IPS-NIHi11 (cell line): ENCODE results near the gene BLTP1.
"Not testable (repeated sequence)": the region's sequence is repeated elsewhere in the genome, so short reads cannot be mapped to it uniquely, and the experiment has no call there.

Experiments
- DNase-seq: peaks from one replicate; pipeline ENCODE4 v3.0.0; 2012; ENCODE audit warnings: mixed read lengths, low spot score

BLTP1 gene, protein sequence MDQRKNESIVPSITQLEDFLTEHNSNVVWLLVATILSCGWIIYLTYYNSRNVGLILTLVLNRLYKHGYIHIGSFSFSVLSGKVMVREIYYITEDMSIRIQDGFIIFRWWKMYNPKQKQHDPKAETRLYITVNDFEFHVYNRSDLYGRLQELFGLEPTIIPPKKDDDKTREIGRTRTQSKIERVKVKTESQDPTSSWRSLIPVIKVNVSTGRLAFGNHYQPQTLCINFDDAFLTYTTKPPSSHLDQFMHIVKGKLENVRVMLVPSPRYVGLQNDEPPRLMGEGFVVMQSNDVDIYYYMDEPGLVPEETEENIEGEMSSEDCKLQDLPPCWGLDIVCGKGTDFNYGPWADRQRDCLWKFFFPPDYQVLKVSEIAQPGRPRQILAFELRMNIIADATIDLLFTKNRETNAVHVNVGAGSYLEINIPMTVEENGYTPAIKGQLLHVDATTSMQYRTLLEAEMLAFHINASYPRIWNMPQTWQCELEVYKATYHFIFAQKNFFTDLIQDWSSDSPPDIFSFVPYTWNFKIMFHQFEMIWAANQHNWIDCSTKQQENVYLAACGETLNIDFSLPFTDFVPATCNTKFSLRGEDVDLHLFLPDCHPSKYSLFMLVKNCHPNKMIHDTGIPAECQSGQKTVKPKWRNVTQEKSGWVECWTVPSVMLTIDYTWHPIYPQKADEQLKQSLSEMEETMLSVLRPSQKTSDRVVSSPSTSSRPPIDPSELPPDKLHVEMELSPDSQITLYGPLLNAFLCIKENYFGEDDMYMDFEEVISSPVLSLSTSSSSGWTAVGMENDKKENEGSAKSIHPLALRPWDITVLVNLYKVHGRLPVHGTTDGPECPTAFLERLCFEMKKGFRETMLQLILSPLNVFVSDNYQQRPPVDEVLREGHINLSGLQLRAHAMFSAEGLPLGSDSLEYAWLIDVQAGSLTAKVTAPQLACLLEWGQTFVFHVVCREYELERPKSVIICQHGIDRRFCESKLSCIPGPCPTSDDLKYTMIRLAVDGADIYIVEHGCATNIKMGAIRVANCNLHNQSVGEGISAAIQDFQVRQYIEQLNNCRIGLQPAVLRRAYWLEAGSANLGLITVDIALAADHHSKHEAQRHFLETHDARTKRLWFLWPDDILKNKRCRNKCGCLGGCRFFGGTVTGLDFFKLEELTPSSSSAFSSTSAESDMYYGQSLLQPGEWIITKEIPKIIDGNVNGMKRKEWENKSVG (N-terminal part only)

DNA sequence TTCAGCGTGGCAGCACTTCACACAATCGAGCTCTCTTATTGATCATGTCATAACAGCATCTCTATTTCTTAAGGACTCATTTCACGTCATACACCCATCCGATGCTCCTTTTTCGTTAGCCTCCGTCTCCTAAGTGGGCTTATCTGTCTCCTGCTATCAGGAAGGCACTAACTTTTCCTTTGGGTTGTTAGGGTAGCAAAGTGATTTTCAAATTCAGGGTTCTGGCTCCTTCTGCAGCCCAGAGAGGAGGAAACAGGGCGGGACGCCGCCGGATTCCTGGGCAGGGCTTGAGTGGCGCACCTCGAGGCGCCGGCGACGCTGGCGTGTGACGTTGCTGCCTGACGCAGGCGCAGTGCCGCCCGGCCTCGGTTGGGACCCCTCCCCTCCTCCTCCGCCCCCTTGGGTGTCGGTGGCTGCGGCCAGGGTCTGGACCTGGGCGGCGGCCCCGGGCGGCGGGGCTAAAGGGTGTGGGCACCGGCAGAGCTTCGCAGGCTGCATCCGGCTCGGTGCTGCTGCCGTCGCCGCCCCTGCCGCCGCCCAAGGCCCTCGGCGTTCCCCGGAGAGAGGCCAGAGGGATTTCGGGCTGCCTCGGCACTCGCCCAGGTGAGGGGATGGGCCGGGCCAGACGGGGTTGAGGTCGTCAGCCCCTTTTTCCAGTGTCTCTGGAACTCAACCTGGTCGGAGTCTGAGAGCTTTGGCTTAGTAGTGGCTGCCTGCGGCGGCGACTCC is at the start of gene BLTP1:
TSS of gene BLTP1 (plus strand) at position 350 of the 729 bp plus-strand sequence. CDS start 18,317 bp downstream, outside the sequence.
- peak; percentile 97 for DNase-seq

DNA sequence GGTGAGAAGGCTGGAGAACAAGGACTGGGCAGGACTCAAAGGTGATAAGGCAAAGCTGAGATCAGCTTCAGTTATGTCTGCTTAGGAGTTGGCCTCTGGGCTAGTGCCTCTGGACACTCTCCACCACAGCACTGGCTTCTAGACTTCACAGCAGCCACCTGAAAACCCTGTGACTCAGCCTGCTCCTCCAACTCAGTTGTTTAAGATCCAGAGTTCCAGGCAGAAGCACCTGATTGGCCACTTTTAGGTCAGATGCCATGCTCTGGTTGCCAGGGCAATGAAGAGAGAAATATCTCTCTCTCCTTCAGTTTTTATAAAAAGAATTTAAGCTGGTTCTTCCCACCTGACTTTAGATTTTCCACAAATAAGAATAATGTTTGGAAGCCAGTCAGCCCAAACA is 47.9 kb upstream of the BLTP1 start:
- no peak for DNase-seq

DNA sequence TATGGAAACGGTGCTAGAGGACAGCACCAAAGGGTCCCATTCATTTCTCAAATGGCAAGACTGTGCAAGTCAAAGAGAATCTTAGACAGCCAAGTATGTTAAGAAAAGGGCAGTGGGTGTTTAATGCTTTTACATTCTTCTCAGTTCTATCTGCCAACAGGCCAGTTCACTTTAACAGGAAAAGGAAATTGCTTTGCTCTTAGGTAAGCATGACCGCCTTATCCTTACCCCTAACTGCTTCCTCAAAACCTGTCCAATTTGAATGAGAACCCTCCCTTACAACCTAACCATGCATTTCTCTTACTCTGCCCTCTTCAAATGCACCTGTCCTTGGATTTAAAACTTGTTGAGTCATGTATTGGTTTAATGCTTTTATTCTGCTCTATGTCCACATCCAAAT is 44.5 kb upstream of the BLTP1 start:
- no peak for DNase-seq

DNA sequence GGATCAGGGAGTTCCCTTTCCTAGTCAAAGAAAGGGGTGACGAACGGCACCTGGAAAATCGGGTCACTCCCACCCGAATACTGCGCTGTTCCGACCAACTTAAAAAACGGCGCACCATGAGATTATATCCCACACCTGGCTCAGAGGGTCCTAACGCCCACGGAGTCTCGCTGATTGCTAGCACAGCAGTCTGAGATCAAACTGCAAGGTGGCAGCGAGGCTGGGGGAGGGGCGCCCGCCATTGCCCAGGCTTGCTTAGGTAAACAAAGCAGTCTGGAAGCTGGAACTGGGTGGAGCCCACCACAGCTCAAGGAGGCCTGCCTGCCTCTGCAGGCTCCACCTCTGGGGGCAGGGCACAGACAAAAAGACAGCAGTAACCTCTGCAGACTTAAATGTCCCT is 41.8 kb upstream of the BLTP1 start:
- not testable (repeated sequence) for DNase-seq

DNA sequence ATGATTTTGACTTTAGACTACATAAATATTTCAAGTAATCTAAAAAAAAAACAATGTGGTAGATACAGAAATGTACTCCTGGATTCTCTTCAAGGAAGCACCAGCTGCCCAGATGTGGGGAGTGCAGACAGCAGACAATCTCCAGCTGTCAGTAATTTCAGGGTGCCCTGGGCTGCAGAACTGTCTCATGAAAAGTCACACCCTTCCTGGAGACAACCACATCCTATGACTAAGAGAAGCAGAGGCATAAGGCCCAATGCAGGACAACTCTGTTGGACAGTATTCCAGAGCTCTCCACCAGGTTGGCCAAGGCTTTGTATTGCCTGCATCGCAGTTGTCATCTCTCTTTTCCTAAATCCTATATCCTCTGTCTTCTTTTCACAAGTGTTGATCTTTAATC is 34.4 kb upstream of the BLTP1 start:
- DNase-seq, result no peak

DNA sequence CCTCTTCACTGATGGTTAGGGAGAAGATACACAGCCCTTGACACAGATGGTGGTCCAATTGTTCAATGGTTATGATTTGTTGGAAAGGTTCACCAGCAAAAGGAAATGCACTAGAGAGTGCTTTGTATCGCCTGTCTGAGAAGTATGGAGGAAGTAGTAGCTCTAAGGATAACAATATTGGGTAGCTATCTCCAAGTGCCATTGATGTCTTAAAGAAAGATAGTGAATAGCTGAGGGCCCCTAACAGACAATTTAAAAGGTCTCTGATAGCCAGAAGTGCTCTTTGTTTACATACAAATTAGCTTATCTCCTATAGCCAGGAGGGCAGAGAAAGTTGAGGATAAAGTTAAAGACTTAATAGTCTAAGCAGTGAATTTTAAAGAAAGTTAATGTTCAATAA is 33.9 kb upstream of the BLTP1 start:
- no peak for DNase-seq

DNA sequence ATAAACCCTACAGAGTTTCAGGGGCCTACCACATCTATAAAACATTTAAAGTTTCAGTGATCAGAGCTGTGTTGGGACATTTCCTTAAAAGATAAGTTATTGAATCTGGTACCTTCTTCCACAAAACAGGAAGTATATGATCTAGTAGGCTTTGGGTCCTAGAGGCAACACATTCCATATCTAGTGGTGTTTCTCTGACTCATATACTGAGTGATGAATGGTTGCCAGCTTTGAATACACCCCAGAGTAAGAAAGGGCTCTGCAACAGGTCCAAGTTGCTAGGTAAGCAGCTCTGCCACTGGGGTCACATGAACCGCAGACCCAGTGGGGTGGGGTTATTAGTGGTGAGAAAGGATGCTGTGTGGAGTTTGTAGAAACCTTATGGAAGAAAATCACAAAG is 32.4 kb upstream of the BLTP1 start:
- no peak for DNase-seq

DNA sequence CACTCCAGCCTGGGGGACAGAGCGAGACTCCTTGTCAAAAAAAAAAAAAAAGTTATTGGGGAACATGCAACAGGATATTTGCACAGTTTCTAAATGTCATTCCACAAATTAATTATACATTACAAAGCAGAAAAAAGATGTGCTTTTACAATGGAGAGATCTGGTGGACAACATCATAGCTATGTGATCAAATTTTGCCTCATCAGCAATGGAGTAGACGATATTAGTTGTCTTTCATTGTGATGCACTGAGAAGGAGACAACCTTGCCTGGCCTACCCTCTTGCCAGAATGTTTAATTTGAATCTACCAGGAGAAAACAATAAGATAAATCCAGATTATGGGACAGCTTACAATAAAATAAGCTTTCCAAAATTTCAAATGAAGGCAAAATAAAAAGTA is 30.5 kb upstream of the BLTP1 start:
- no peak for DNase-seq

DNA sequence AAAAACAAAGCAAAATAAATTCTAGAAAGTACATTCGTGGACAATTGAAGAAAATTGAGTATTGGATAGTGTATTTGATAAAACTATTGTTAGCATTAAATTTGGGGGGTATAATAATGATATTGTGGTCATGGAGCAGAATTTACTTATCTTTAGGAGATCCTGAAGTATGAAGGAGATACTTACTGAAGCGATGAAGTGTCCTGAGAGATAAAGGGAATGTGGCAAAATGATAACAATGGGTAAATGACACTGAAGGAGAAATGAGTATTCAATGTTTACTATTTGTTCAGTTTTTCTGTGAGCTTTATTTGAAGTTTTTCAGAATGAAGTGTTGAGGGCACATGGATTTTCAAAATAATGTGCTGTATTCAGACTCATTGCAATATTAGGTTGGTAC is 30.0 kb upstream of the BLTP1 start:
- DNase-seq, result no peak

DNA sequence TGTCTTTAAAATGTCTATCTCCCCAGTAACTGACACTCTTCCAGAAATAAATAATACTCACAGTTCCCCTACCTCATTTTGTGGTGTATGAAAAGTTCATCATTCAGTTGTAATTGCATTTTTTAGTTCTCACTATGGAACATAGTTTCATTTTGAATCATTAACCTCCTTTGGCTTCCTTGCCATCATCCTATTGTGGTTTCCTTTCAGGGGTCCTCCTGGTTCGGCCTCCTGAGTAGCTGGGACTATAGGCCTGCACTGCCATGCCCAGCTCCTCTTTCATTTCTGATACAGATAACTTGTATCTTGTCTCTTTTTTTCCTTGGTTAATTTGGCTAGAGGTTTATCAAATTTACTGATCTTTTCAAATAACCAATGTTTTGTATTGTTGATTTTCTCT is 23.1 kb upstream of the BLTP1 start:
- no peak for DNase-seq

DNA sequence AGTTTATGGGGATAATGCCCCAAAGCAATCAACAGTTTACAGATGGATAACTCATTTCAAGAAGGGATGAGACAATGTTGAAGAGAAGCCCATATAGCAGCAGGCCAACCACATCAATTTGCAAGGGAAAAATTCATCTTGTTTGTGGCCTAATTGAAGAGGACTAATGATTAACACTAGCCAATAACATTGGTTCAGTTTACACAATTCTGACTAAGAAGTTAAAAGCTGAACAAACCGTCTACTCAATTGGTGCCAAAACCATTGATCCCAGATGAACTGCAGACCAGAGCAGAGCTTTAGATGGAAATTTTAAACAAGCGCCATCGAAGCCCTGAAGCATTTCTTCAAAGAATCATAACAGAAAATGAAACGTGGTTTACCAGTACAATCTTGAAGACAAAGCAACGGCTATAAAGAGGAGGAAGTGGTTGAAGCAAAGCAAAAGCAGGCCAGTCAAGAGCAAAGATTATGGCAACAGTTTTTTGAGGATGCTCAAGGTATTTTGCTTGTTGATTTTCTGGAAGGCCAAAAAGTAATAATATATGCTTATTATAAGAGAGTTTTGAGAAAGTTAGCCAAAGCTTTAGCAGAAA is 20.5 kb upstream of the BLTP1 start:
- no peak for DNase-seq

DNA sequence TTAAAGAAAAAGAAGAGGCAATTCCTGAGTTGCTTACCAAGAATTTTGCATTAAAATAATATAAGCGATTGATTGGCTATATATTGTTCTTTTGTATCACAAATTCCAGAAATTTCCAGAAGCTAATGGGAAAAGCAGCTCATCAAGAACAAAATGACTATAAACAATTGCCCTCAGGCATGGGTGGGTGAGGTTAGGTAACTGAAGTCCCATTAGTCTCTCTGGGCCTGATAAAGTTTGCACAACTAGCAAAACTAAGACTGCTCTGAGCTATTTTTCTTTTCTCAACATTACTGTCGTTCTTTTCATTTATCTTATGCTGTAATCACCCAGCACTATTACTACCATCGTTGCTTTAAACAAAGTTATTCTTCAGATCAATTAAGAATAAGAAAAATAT is 19.2 kb upstream of the BLTP1 start:
- no peak for DNase-seq

DNA sequence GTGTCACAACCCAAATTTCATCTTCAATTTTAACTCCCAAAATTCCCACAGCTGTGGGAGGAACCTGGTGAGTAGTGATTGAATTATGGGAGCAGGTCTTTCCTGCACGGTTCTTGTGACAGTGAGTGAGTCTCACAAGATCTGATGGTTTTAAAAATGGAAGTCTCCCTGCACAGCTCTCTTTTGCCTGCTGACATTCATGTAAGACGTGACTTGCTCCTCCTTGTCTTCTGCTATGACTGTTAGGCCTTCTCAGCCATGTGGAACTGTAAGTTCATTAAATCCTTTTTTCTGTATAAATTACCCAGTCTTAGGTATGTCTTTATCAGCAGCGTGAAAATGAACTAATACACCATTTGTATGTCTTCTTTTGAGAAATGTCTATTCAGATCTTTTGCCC is 13.0 kb upstream of the BLTP1 start:
- no peak for DNase-seq

DNA sequence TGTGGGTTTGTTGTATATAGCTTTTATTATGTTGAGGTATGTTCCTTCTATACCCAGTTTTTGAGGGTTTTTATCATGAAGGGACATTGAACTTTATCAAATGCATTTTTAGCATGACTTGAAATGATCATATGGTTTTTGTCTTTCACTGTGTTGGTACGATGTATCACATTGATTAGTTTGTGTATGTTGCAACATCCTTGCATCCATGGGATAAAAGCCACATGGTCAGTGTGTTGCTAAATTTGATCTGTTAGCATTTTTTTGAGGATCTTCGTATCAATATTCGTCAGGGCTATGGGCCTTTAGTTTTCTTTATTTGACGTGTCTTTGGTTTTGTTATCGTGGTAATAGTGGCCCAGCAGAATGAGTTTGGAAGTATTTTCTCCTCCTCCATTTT is 11.3 kb upstream of the BLTP1 start:
- DNase-seq, result no peak

DNA sequence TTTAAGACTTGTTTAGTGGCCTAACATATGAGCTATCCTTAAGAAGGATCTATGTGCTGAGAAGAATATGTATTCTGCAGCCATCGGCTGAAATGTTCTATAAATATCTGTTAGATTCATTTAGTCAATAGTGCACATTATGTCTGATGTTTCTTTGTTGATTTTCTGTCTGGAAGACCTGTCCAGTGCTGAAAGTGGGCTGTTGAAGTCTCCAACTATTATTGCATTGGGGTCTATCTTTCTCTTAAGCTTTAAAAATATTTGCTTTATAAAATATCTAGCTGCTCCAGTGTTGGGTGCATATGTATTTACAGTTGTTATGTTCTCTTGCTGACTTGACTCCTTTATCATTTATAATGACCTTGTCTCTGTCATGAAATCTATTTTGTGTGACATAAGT is 9.4 kb upstream of the BLTP1 start:
- no peak for DNase-seq

DNA sequence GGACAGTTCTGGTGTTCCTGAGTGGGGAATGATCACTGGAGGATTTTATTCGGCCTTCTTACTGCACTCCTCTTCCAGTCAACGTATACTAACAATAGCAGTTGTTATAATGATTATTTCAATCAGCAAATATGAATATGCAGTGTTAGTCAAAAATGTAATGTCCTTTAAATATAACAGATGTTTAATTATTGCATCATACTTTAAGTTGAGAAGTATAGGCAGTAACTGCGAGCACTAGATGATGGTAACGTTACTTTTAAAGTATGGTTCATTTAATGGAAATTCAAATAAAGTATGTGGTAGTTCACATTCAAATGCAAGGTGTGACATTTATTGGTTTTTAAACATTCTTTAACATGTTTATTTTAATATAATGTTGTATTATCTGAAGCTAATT is 5.5 kb upstream of the BLTP1 start:
- DNase-seq, result no peak

DNA sequence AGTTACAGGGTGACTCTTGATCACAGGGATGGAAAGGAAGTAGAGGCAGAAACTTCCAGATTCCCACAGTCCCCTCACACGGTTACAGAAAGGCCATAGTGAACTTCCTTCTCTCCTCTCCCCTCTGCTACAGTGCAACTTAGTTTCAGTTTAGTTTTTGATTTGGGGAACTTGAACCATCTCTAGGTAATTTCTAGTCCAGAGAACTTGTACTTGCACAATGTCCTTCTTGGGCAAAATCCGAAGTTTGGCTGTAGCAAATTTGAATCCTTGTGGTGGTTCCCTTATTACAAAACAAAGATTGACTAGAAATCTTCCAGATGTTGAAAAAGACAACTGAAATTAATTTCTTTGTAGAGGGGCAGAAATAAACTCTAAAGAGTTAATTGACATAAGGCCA is 1.2 kb upstream of the BLTP1 start:
- no peak for DNase-seq

DNA sequence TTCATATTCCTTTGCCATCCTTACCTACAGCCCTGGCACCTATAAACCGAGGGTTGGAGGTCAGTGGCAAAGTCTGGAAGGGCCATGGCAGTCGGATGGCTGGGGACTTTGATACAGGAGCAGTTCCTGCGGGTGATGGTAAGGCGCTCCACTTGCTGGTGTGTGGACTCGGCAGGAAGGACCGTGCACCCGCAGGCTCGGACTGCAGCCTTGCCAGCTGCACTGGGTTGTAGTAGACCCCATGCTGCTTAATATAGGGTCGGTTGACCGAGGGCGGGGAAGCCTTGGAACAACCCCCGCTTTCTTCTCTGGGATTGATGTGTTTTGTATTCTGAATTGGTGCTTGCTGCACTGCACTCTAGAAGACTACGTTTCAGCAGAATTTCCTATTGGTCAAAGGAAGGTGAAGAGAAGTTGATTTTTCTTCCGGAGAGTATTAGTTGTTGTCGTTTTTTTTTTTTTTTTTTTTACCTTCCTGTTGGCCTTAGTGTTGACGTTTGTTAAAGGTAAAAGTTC is 638 bp downstream of the BLTP1 start:
- DNase-seq, result peak; percentile 49

DNA sequence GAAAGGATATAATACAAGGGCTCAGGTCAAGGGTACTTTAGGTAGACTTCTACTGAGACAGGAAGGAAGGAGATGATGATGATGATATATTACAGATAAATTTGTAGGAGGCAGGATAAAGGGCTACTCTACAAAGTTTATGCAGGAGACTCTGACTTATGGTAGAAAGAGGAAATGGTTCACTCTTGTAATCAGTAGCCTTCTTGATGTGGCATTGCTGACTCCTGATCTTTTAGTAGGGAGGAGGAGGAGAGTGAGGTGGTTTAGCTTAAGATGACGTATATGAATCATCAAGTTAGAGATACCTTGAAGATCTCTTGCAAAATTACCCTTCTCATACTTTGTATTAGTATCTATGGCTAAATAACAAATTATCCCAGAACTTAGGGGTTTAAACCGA is 4.7 kb downstream of the BLTP1 start:
- no peak for DNase-seq

DNA sequence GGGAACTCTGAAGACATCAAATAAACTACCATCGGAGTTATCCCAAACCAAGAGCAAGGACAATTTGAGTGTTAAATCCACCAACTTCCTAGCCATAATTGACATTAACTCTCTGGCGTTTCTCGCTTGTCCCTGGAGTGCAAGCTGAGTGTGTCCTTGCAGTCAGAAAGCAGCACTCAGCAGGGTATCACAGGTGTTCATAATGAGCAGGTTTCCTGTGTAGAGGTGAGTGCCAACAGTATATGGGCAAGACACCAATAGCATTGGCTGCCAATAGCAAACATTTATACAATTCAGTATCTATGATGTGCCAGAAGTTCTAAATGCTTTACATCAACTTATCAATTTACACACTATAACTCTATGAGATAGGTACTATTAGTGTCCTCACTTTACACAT is 11.2 kb downstream of the BLTP1 start:
- no peak for DNase-seq

DNA sequence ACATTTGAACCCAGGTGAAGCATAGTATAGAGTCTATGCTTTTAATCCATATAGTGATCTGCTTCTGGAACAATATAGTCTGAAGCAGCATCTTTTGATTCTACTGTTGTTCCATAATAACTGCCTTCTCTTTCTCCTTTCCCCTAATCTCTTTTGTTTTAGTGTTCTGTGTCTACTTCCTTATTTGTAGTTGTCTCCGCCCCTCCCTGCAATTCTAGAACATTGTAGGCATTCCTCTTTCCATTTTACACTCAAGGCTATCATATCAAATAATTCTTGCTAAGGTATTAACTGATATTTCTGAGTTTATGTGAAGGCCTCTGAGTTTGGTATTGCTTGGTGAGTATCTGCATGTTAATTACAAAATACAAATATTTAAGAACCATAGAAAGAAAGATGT is 11.6 kb downstream of the BLTP1 start:
- DNase-seq, result no peak
